K562 (cell line): ENCODE measurements around the gene EXOC3L1. TPM values are rescaled to one million over a fixed set of nuclear protein-coding genes. Genes with fewer than 3 reads are reported as not detected.
A peak's percentile ranks its signal among the peaks of the same experiment; 100 is the strongest.

ENCODE experiments used
- BCLAF1 ChIP-seq, 2 experiments: fragments of 450-650 bp in 1 of 2; IDR thresholded peaks; 2 replicates each; pipeline ENCODE4 v1.6.1; 2011 to 2017; ENCODE audit warnings: low read depth in 2 of 2, antibody characterized with exemption in 1 of 2, borderline replicate concordance in 1 of 2, low read length in 1 of 2, mild to moderate bottlenecking in 1 of 2, mixed read lengths in 1 of 2; ENCODE audit not compliant: control insufficient read depth in 1 of 2
- BDP1 ChIP-seq: IDR thresholded peaks from 3 replicates; pipeline ENCODE4 v1.6.1; 2011; ENCODE audit not compliant: insufficient read length, insufficient read depth
- E2F4 ChIP-seq: sonication (generic); formaldehyde crosslinking; IDR thresholded peaks from 2 replicates; pipeline ENCODE4 v1.8.0; 2022; ENCODE audit warnings: mild to moderate bottlenecking, low read depth, missing genetic modification reagents
- ELK3 ChIP-seq: fragments of 450-650 bp; formaldehyde crosslinking; IDR thresholded peaks from 2 replicates; pipeline ENCODE4 v1.4.0; 2020; ENCODE audit warnings: mild to moderate bottlenecking
- ERF ChIP-seq: fragments of 450-650 bp; formaldehyde crosslinking; IDR thresholded peaks from 2 replicates; pipeline ENCODE4 v1.4.0; 2020; ENCODE audit warnings: mild to moderate bottlenecking, mixed read lengths
- SP2 ChIP-seq: IDR thresholded peaks from 2 replicates; pipeline ENCODE4 v1.6.1; 2011; ENCODE audit warnings: mild to moderate bottlenecking, low read depth, low read length, moderate library complexity; ENCODE audit not compliant: poor library complexity, severe bottlenecking; ENCODE audit errors: extremely low read depth
- TARDBP ChIP-seq: fragments of 450-650 bp; IDR thresholded peaks from 2 replicates; pipeline ENCODE4 v1.6.1; 2016
- TCF7L2 ChIP-seq: fragments of 150-350 bp; IDR thresholded peaks from 2 replicates; pipeline ENCODE4 v1.6.1; 2016; ENCODE audit warnings: low read depth, mild to moderate bottlenecking, low read length, moderate library complexity
- USF2 ChIP-seq: sonication (generic); formaldehyde crosslinking; IDR thresholded peaks from 2 replicates; pipeline ENCODE4 v1.5.0; 2020; ENCODE audit warnings: missing genetic modification reagents
- ZKSCAN3 ChIP-seq: fragments of 250-450 bp; sonication (Bioruptor Pico); IDR thresholded peaks from 2 replicates; pipeline ENCODE4 v1.4.0; 2020
- ZNF518B ChIP-seq: fragments of 250-450 bp; sonication (Bioruptor Pico); IDR thresholded peaks from 2 replicates; pipeline ENCODE4 v1.5.0; 2021; ENCODE audit warnings: mild to moderate bottlenecking, moderate library complexity
- ZNF79 ChIP-seq: fragments of 250-450 bp; sonication (Bioruptor Pico); IDR thresholded peaks from 2 replicates; pipeline ENCODE4 v1.4.0; 2020; ENCODE audit warnings: low read depth, mild to moderate bottlenecking, moderate library complexity
- polyA plus RNA-seq, 8 experiments: library from polyadenylated mRNA; depleted of rRNA in 4 of 8; stranded (reverse) in 5 of 8; unstranded in 3 of 8; fragments of >200 nt; fragmentation: Nextera tagmentation in 2 of 8; fragmentation: Illumina TruSeq in 1 of 8; extraction: Ambion mirVana in 2 of 8; extraction: Trizol in 1 of 8; gene quantifications; 2 replicates each; pipeline versions ENCODE4 v1.2.1 to v1.2.3, GENCODE V29; 2011 to 2014; ENCODE audit warnings: inconsistent platforms in 1 of 8, missing spikeins in 1 of 8
- total RNA-seq, 7 experiments: library from RNA; depleted of rRNA in 6 of 7; stranded (reverse); fragments of >200 nt in 6 of 7; fragmentation: Illumina TruSeq in 2 of 7; extraction: Trizol in 2 of 7; gene quantifications; 2 replicates each; pipeline versions ENCODE4 v1.2.1 to v1.2.3, GENCODE V29; 2011 to 2021; ENCODE audit warnings: low replicate concordance in 1 of 7

The EXOC3L1 gene
- total and polyA plus RNA-seq, 9 of the 15 experiments (the other 6 are each of a cell fraction or from before 2014, with no cell fraction given): 0.08 TPM; not detected in 8

- no peak for TF ChIP-seq BCLAF1 (IDR thresholded peaks at IDR 0.05; ENCODE audit: borderline replicate concordance in 1 of 2, control insufficient read depth in 1 of 2, low read depth in 2 of 2, low read length in 1 of 2)
- TF ChIP-seq ELK3 (CRISPR knock-in tag): no peak
- no peak for TF ChIP-seq TCF7L2
- TF ChIP-seq ZKSCAN3 (CRISPR knock-in tag): no peak
- no peak for TF ChIP-seq TARDBP
- TF ChIP-seq ERF (CRISPR knock-in tag): 0 out of 2 replicates have a peak, but pooled peaks have one; percentile 10
- peak; percentile 86 for TF ChIP-seq SP2
- no peak for TF ChIP-seq USF2 (CRISPR knock-in tag)
- no peak for TF ChIP-seq ZNF79 (CRISPR knock-in tag)
- no peak for TF ChIP-seq BDP1
- TF ChIP-seq E2F4 (CRISPR knock-in tag): 0 out of 2 replicates have a peak, but pooled peaks have one; percentile 44
- no peak for TF ChIP-seq ZNF518B
These were observed 6.1 kb downstream of the EXOC3L1 start, which contains the start of gene MATCAP1 (continued) for GRCh38 chr16:67183627-67184452.
